SIG-M5 treated with dmso at 0.1 percent for 504 hours (cell line): Measurements from ENCODE around the gene TIGD7.
"Not testable (repeated sequence)": the region's sequence is repeated elsewhere in the genome, so short reads cannot be mapped to it uniquely, and the experiment has no call there.

Experiments used
- DNase-seq: peaks from one replicate; lab custom pipeline; 2025; ENCODE audit not compliant: unreplicated experiment; lab: John Stamatoyannopoulos, UW

Gene TIGD7

DNA sequence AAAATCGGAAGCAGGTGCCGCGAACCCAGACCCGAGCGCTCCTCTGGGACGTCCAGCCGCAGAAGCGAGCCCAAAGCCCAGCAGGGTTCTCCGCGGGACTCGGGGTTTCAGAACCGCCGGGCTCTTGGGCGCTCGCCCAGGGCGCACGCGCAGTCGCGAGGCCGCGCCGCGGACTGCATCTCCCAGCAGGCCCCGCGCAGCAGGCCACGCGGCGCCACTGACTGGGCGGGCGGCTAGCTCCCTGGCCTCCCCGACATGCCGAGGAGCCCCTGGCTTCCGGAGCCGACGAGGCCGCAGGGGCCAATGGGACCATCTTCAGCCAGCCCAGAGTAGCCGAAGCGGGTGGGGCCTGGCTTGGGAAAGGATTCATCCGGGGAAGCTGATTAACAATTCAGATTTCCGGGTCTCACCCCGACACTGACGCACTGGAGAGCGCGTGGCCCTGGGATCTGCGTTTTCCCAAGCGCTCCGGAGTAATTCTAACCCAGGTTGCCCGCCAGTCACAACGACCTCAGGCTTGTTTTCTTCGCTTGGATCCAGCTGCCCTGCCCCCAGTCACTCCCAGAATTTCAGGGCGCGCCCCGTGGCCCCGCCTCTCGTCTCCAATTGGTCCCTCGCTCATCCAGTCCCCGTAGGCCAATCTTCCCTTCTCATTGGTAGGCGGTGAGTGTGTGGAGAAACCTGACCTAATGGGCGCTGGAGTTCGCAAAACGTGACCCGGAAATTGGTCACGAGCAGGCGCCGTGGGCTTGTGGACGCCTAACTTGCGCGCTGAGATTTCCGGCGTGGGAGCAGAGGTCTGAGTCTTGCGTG is 22.3 kb downstream of the TIGD7 start, which contains the start of gene ZNF263:
ZNF263 (plus strand) TSS at position 762 of the 813 bp plus-strand sequence. CDS start 328 bp downstream, outside the sequence.
- peak; percentile 98 for DNase-seq

DNA sequence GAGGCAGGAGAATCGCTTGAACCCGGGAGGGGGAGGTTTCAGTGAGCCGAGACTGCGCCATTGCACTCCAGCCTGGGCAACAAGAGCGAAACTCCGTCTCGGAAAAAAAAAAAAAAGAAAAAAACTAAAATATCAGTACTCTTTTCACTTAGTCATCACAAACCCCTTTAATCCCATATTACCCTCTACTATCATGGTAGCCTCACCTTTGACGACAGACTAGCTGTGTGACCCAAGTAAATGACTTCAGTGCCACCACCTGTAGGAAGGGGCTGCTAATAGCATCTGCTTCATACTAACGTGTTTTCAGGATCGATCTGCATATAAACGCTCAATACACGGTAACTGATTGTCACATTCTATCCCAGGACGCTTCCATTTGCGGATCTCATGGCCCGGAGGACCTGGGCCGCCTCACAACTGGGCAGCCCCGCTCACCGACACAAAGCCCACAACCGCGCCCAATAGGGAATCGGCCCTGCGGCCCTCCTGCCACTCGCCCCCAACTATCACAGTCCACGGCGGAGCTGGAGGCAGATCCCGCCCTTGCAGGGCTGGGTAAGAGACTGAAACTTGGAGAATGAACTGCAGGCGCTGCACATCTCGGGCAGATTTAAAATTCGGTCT is 23.0 kb downstream of the TIGD7 start:
- peak; percentile 63 for DNase-seq

DNA sequence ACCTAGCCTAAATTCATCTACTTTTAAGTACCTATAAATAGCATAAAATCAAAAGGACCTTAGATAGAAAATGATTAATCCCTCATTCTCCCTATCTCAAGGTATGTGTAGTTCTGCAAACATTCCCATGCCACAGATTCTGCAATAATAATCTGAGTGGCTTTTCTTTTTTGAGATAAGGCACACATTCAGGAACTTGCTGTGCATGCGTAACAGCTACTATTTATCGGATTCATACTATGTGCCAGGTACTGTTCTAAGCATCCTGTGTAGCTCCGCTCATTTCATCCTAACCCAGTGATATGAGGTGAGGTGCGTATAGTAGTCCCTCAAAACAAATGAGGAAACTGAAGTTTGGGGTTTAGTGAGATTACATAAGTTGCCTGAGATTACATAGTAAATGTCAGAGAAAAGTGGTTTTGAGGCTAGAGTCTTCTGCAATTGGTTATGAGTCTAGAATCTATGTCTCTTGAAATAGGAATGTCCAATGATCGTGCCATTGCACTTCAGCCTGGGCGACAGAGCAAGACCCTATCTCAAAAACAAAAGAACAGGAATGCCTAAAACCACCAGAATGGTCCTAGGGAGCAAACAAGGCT is 23.9 kb downstream of the TIGD7 start:
- DNase-seq: peak; percentile 46

DNA sequence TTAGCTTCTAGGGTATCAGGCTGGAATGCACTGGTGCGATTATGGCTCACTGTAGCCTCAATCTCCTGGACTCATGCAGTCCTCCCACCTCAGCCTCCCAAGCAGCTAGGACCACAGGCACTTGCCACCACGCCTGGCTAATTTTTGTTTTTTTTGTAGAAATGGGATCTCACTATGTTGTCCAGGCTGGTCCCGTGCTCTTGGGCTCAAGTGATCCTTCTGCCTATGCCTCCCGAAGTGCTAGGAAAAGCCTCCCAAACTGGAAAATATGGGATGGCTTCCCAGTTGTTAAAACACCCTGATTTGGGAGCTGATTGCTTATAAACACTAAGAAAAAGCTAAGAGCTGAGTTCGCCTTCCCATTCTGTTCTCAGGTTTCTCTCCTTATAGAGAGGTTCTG is 28.6 kb downstream of the TIGD7 start:
- no peak for DNase-seq

DNA sequence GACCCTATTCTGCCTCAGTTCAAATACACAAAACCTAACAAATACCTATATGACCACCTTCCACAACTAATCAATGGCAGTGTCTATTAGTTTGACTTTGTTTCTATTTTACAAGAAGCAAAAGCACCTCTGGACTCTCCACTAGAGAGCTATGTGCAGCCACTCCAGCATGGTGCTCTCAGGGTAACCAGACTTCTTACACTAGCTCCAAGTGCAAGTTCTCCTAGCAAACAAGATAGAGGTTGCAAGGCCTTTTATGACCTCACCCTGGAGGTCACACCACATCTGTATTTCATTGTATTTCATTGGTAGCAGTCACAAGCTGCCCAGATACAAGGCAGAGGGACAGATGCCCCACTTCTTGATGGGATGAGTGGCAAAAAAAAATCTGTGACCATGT is 30.3 kb downstream of the TIGD7 start:
- DNase-seq: no peak

DNA sequence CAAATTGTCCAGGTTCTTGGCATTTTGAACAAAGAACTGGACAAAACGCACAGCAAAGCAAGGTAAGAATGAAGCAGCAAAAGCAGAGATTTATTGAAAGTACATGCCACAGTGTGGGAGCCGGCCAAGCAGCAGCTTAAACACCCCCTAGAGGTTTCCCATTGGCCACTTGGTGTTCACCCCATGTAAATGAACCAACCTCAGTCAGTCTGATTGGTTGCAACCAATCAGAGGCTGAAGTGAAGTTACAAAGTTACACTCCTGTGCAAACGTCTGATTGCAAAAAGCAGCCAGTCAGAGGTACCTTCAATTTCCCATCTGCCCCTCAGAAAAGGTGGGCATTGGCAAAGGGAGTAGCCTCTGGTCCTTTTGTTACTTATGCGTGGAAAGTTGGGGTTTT is 30.7 kb downstream of the TIGD7 start:
- DNase-seq: no peak

DNA sequence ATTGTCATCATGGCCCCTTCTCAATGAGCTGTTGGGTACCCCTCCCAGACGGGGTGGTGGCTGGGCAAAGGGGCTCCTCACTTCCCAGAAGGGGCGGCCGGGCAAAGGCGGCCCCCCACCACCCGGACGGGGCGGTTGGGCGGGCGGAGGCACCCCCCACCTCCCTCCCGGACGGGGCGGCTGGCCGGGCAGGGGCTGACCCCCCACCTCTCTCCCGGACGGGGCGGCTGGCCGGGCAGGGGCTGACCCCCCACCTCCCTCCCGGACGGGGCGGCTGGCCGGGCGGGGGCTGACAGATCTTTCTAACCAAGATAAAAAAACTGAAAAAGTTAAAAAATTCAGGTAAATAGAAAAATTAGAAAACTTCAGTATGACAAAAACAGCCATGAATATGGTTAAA is 33.9 kb downstream of the TIGD7 start:
- DNase-seq: not testable (repeated sequence)

DNA sequence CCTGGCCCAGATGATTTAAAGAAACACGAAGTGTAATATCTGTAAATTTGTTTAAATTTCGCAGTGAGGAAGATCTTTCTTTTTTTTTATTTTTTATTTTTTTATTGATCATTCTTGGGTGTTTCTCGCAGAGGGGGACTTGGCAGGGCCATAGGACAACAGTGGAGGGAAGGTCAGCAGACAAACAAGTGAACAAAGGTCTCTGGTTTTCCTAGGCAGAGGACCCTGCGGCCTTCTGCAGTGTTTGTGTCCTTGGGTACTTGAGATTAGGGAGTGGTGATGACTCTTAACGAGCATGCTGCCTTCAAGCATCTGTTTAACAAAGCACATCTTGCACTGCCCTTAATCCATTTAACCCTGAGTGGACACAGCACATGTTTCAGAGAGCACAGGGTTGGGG is 34.5 kb downstream of the TIGD7 start:
- not testable (repeated sequence) for DNase-seq

DNA sequence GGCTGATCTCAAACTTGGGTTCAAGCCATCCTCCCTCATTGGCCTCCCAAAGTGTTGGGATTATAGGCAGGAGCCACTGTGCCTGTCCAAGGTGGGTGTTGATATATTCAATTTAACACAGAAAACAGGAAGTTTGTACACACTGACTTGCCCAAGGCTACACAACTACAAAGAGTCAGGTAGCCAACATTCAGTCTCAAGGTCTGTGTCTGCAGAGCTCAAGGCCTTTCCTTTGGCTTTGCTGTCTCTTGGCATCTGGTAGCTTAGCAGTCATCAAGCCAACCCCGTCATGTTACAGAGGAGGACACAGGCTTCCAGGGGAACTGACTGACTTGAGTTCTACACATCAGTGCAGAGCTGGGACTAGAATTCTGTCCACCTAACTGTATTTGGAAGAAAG is 36.9 kb downstream of the TIGD7 start:
- no peak for DNase-seq

DNA sequence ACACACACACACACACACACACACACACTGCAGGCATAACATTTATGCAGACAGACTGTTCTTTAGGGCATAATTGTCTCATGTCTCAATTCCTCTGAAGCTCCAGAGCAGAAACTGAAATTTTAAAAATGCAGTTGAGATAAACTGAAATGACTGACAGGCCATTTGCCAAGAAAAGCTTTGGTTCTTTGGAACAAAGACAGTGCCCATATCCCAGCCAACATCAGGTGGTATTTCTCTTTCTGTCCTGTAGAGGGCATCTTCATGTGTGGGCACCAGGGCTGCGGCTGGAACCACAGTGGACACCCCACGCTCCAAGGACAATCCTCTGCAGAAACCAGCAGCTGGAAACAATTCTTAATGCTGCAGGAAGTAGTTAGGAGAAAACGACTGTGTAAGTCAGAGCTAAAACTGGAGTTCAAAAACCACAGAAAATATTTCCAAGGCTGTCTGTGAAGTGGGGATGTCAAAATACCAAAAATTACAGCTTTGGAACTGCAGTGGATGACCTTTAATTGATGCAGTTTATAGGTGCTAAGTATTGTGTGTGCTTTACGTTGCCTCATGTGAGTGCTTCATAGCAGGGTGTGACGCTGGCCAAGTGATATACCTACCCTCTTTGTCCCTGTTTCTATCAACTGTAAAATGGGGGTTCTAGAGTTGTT is 38.2 kb downstream of the TIGD7 start:
- DNase-seq: peak; percentile 6

DNA sequence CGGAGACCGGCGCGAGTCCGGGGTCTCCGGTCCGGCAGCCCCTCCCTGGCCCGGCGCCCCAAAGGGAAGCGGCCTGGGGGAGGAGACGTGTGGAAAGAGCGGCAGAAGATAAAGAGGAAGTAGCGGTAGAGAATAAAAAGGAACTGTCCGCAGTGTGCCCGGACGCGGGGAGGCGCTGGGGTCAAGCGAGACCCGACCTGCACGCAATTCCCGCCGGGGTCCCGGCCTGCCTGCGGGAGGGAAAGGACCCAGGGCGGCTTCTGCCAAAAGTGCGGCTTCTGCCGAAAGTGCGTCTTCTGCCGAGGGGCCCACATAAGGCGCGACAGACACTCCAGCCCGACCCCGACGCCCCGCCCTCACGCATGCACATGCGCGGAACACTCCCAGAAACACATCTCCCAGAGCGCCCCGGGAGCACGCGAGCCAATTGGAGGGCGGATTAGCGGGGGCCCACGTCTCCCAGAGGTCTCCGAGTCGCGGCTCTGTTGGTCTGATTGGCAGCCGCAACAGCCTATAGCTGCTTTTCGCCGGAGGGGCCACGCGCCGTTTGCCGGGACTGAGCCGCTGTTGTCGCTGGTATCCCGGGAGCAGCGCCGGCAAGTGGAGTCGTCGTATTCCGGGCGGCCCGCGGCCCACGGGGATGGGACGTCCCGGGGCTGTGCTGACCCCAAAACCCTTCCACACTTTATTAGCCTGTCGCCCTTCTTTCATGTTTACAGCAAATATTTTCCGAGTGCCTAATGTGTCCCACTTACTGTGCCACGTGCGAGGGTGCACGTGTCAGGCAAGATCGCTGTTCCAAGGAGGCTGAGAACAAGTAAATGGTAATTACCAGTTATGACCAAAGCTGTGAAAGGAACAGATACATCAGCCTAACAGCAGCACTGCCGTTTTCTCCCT is 40.8 kb downstream of the TIGD7 start:
- peak; percentile 97 for DNase-seq

DNA sequence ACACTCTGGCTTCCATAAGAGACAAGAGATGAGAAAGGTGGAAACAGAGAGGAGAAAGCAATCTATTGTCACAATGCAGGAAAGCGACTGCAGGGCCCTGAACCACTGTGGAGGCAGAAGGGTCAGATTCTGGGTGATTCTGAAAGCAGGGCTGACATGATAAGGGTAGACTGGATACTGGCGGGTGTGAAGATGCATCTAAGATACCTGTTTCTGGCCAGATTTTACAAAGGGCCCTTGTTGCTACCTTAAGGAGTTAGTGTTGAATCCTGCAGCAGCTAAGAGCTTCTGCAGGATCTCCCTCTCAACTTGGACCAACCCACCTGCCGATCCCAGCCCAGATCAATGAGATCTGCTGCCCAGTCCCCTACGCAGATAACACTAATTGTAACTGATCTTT is 42.7 kb downstream of the TIGD7 start:
- DNase-seq: no peak

DNA sequence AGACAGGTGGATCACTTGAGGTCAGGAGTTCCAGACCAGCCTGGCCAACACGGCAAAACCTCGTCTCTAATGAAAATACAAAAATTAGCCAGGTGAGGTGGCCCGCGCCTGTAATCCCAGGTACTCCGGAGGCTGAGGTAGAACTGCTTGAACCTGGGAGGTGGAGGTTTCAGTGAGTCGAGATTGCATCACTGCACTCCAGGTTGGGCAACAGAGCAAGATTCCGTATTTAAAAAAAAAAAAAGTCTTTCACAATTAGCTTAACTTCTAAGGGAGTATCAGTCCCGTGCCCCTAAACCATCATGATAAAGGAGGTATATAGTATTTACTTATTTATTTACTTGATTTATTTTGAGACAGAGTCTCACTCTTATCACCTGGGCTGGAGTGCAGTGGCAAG is 45.4 kb downstream of the TIGD7 start:
- DNase-seq: no peak

DNA sequence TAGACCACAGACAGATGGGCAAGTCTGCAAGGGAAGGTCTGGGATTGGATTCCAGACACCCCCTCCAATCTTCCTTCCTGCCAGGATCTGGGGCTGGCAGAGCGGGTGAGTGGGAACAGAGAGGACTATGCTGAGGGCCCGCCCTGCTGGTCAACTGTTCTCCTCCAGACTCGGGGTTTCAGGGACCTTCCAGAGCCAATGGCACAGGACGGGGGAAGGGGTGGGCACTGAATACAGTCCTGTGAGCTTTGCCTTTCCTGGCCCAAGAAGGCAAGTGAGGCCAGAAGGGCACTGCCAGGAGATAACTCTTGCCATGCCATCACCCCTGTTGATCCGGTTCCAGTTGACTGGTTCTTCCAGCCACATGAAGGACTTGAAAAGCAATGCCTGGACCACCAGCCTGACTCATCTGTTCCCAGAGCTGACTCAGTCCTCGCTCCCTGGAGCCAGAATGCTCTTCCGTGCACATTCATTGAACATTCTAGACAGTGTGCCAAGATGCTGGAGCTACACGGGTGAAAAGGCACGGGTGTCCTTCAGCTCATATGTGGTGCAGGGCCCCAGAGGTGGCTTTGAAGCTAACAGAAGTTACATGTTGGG is 48.3 kb downstream of the TIGD7 start:
- DNase-seq: no peak

DNA sequence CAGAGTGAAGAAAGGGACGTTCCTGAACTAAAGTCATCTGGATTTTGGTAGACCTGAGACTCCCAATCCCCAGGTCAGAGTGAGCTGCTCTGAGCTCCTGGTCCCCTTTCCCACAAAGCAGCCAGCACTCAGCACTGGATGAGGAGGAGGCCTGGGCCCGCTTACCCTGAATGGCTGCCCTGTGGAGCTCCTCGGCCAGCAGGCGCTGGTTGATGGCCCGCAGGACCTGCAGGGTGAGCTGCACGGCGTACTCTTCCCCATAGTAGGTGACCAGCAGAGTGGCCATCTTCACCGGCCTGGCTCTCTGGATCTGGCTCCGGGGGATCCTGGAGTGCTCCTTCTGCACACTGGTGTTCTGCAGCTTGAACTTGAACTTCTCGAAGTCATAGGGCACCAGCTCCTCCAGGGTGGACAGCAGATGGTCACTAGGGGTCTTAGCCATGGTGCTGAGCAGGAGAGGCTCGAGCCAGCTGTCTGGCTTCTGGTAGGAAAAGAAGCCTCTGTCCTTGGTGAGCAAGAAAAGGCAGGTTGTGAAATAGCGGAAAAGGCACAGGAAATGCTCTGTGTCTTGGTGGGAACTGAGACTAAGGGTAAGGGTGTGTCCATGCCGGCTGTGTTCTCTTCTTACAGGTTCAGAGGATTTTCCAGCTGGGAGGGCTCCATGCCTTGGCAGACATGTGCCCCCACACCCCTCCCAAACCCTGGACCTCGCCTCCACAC is 48.9 kb downstream of the TIGD7 start, which contains the start of gene MEFV:
MEFV (minus strand) TSS at position 488 of the 720 bp plus-strand sequence; CDS start at position 442, 46 bp downstream.
- DNase-seq: peak; percentile 80

DNA sequence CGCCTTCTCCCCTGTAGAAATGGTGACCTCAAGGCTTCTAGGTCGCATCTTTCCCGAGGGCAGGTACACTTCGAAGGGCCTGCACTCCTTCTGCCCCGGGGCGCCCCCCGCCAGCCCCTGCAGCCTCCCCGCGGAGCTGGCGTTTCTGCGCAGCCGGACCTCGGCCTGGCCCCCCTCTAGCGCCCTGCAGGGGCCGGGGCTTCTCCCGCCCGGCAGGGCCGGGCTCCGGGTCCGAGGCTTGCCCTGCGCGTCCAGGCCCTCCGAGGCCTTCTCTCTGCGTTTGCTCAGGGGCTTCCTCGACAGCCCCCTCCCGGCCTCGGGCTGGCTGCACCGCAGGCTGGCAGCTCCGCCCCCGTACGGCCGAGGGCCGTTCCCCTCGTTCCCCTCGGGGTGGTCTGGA is 50.9 kb downstream of the TIGD7 start:
- no peak for DNase-seq

DNA sequence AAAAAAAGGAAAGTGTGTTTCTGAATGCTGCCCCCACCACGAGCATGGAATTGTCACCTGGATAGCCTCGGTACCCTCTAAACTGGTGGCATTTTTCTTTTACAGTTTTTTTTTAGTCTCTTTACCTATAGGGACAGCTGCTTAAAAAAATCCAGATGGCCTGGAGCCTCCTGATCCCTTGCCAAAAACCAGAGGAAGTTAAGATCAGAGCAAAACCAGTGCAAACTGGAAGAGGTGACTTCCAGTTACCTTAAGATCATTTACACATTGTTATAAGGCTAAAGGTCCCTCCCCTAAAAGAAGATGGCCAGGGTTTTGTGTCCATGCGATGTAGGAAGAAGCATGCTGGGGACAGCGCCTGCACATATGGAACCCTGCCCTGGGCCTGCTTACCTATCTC is 52.3 kb downstream of the TIGD7 start:
- no peak for DNase-seq

DNA sequence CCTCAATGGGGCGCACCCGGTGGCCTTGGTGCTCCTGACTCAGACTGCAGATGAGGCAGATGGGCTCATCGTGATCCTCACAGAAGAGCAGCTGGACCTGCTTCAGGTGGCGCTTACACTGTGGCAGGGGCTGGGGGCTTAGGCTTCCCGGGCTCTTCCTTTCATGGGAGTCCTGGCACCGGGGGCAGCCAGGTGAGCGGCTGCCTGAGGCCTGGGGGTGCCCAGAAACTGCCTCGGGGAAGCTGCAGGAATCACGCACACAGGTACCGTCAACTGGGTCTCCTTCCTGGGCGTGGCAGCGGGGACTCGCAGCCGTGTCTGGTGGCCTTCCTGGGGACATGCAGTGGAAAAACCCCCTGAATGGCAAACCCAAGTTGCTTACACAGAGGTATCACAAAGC is 55.8 kb downstream of the TIGD7 start:
- DNase-seq: no peak

DNA sequence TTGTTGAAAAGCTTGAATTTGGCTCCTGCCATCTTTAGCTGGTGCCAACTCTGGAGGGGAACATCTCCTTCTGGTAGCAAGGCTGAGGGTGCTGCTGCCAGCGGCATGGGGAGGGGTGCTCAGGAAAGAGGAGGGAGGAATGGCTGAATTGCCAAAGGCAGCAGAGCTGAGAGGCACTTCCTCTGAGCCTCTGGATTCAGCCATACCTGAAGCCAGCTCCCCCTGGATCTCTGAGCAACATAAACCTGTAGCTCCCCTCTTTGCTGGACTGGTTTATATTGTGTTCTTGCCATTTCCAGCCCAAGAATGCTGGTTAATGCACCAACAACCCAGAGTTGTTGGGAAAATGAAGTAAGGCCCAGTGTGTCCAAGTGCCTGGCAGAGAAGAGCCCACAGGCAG is 56.2 kb downstream of the TIGD7 start:
- DNase-seq: no peak
